ENCODE results near the gene COX6A1.

COX6A1 gene

DNA sequence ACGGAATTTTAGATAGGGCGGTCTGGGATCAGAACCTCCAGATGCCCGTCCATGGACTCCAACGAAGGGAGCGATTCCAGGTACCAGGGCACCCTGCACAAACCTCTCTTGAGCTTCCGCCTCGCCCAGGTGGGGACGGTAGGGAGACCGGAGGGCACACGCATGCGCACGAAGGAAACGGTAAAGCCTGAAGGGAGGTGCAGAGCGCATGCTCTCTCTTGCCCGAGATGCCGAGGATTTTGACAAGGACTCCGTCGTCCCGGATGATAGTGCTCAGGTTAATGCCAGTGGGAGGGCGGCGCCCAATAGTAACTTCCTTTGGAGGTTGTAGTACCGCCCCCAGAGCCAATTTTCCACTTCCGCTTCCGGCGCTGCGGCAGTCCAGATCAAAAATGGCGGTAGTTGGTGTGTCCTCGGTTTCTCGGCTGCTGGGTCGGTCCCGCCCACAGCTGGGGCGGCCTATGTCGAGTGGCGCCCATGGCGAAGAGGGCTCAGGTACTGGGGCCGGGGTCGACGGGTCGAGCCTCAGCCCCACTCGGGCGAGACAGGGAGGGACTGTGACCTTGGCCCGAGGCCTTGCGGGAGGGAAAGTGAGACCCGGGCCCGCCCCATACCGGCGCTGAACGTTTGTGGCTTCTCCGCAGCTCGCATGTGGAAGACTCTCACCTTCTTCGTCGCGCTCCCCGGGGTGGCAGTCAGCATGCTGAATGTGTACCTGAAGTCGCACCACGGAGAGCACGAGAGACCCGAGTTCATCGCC lies at the start of gene COX6A1:
Gene COX6A1, plus strand, starts transcription at position 379 of the 760 bp plus-strand sequence. Its CDS starts 14 bp downstream, at position 393.
- DNase-seq = peak; percentile 100

DNA sequence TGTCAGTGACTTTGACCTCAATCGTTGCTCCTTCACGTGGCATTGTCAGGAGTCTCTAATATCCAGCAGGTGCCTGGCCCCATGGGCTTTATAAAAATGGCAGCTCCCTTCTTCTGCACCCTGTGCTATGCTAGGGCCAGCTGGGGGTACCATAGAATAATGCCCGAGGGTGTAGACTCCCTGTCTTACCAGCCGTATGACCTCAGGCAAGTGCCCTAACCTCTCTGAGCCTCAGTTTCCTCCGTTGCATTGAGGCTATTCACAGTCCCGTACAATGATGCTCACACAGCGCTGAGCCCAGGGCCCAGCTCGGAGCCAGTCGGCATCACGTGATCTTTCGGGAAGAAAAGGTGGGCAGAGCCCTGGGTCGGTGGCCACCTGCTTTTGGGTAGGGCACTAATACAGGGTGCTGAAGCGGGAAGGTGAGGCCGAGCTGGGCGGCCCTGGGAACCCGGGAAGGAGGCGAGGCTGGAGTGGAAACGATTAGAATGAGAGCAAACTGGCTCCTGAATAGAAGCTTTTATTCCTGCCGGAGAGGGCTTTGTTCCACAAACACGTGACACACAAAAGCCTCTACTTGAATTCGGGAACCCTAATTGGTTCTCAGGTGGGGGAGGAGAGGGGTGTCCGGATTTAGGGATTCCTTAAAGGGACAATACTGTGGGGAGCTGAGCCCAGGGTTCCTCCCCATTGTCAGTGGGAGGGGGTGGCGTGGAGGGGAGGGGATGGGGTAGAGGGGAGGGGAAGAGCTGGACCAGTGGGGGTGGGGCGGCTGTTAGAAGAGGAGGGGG lies 49.0 kb upstream of the COX6A1 start:
- no peak for DNase-seq

DNA sequence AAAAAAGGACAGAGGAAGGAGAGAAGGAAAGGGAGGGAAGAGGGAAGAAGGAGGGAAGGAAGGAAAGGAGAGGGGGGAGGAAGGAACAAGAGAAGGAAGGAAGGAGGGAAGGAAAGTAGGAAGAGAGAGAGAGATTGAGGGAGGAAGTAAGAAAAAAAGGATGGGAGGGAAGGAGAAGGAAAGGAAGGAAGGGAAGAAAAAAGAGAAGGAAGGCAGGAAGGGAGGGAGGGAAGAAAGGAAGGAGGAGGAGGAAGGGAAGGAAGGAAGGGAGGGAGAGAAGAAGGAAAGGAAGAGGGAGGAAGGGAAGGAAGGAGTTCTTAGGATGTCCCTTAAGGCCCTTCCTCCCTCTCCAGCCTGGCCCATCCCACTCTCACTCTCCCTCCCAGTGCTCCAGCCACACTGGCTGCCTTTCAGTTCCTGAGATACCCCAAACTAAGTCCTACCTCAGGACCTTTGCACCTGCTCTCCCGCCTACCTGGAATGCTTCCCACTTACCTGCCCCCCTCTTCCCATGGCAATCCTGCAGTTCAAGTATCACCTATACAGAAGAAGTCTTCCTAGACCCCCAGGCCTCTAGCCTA lies 47.3 kb upstream of the COX6A1 start:
- no peak for DNase-seq

DNA sequence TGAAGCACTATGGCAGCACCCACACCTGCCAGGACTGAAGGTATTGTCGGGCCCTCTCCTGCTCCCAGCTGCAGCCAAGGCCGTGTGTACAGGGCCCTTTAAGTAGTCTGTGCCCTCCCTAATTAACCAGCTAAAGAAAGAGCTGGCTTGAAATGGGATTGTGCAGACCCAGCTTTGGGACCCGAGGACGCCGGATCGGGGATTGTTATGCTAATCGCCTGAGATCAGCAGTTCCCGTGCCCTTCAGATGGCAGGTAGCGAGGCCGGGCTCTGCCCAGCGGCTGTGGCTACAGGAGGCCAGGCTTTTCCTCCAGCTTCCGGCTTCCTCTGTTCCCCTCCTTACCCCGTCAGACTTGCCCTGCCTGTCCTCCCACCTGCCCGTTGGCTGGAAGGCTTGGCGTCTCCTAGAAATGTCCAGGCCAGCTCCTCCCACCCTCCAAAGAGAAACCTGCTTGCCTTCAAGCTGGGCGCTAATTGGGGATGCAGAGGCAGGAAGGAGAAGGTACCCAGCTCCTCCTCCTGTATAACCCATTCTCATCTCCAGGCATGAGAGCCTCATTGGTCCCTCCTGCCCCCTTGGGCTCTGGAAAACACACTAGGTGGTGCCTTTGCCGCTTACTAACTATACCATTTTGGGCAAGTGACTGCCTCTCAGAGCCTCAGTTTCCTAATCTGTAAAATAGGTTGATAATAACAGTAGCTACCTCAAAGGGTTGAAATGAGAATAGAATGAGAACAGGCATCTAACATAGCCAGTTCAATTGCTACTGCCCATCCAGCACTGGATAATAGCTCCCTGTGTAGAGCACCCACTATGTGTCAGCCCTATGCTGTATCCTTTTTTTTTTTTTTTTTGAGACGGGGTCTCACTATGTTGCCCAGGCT lies 43.2 kb upstream of the COX6A1 start:
- DNase-seq = peak; percentile 53

DNA sequence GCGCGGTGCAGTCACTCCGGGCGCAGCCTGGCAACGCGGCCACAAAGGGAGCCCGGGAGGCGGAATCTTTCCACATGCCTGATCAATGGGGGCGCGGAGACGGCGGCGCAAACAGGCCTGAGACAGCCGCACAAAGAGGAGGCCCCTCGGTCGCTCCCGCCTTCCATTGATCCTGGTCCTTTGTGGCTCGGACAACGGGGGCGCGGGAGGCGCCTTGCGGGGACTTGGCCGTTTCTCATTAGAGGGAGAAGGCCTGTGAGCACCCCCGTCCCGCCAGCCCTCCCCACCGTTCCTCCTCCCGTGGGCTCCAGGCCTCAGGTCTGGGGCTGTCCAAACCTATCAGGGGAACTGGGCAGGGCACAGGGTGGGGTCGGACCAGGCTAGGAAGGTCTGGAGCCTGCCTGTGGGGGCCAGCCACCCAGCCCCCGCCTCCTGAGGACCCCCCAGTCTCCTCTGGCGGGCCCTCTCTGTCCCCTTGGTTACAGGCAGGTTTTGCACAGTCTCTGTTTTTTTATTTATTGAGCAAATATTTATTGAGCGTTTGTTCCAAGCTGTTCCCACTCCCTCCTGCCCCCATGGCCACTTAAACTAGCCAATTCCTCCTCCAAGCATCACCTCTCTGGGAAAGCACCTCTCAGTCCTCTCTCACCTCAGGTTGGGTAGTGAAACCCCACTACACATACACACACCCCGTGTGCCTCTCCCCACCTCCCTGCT lies 39.9 kb upstream of the COX6A1 start:
- DNase-seq = no peak

DNA sequence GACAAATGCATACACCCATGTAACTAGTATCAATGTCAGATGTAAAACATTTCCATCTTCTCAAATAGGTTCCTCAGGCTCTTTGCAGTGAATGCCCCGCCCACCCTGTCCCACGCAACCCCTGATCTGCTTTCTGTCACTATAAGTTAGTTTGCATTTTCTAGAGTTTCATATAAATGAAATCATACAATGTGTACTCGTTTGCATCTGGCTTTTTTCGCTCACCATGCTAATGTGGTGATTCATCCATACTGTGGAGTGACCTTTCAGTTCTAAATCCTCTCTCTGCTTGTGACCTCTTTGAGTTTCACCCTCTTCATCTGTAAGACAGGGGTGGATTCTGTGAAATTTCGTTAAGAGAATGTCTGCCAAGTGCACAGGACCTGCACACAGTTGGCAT lies 38.4 kb upstream of the COX6A1 start:
- no peak for DNase-seq

DNA sequence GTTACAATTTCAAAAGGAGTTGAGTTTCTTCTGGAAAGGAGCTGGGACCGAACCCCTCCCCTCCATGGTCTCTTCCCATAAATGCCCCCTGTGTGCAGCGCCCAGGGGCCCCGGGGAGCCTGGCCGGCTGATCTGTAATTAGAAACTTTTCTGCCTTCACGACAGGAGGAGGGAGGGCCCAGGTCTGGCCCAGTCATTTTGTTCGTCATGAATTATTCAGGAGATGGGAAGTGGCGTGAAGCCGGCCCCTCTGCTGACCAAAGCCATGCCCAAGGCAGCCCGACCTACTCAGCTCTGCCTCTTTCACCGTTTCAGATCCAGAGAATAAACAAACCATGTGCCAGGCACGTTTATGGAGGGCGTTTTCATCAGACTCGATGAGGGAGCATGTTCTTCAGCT lies 35.7 kb upstream of the COX6A1 start:
- DNase-seq = no peak

DNA sequence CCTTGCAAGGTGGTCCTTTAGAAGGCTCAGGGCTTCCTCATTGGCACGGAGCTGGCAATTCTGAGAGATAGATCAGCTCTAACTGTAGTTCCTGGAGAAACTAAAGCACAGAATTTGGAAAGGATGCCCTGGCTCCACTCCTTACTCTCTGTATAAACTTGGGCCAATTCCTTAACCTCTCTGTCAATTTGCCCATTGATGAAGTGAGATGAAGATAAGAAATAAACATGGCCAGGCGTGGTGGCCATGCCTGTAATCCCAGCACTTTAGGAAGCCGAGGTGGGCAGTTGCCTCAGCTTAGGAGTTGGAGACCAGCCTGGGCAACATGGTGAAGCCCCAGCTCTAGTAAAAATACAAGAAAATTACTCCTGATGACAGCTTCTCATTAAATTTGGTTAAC lies 34.0 kb upstream of the COX6A1 start:
- no peak for DNase-seq

DNA sequence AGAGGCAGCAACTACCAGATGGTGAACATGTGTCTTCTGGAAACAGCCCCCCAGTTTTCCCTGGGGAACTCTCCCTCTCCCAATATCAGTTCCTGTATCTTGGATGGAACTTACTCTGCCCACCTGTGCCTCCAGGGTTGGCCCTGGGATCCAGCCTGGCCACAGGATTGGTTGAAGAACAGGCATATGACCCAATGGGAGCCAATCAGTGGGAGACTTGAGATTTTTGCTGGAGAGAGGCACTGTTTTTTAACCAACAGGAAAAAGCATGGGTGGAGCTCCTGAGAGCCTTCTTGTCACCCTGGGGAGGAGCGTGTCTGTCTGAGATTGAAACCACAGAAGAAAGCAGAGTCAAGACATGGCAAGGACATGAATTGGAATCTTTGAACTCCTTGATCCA lies 33.6 kb upstream of the COX6A1 start:
- no peak for DNase-seq

DNA sequence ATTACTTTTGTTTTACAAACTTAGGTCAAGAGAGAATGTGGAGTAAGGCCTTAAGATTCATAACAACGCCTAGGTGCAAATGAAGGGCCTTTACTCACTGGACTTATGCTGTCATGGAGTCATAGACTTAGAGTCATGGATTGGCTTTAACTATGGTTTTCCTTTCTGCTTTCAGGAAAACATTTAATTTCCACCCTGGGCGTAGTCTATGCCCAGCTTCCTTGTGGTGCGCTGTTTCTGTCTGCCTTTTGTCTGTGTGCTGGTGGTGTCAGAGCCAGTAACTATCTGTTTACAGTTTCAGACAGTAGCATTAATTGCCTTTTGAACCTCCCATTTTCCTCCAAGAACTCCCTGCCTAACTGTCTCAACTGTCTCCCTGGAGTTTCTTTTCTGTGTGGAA lies 31.8 kb upstream of the COX6A1 start:
- no peak for DNase-seq

DNA sequence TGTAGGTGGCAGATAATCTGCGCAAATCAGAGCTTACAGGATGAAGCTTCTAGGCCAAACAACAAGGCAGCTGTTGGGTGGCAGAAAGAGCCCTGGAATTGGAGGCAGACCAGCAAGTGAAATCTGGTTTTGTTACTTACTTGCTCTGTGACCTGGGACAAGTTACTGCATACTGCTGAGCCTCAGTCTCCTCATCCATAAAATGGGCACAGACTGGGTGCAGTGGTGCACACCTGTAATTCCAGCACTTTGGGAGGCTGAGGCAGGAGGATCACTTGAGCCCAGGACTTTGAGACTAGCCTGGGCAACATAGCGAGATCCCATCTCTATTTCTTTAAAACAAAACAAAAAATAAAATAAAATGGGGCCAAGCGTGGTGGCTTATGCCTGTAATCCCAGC lies 31.4 kb upstream of the COX6A1 start:
- no peak for DNase-seq

DNA sequence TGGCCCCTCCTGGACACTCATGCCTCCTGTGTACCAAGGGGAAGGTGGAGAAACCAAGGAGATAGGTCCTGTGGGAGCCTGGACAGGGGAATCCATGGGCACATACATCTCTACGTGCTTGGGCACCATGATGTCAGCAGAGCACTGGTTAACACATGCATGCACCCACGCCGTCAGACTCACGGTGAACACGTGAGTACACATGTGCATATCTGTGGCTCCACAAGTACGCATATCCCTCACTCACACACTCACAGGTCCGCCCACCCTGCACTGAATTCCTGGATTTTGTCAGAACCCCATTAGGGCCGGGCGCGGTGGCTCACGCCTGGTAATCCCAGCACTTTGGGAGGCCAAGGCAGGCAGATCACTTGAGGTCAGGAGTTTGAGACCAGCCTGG lies 29.1 kb upstream of the COX6A1 start:
- DNase-seq = no peak

DNA sequence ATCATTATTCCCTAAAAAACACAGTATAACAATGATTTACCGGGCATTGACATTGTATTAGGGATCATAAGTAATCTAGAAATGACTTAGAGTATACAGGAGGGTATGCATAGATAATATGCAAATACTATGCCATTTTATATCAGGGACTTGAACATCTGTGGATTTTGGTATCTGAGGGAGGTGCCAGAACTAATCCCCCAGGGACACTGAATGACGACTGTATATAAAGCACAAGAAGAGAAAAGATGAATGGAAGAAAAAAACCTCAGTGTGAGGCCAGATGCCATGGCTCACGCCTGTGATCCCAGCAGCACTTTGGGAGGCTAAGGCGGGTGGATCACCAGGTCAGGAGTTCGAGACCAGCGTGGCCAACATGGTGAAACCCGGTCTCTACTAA lies 25.5 kb upstream of the COX6A1 start:
- no peak for DNase-seq

DNA sequence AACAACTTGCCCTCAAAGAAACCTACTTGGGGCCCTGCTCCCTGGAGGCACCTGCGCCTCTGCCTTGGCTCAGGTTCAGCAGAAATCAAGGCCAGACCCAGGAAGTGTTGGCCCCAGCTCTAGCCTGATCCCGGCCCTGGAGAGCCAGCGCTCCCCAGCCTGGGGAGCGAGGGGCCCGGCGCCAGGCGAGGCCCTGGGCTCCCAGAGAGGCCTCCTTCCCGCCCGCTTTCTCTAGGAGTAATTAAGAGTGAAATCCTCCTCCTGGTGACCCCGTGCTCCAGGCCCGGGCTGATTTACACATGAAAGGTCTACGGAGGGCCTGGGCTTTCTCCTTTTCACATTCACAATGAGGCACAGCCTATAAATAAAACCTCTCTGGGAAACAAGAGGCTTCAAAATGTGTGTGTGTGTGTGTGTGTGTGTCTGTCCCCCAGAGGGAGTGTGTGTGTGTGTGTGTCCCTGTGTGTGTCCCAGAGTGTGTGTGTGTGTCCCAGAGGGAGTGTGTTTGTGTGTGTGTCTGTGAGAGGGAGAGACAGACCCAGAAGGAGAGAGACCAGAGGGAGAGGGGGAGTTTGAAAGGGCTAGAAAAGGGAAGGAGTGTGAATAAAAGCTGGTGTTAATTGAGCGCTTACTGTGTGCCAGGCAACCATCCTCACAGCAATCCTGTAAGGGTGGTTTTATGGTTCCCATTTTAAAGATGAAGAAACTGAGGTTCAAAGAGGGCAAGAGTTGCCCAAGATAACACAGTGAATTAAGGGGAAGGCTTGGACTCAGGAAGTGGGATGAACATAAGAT lies 23.8 kb upstream of the COX6A1 start:
- DNase-seq = peak; percentile 32

DNA sequence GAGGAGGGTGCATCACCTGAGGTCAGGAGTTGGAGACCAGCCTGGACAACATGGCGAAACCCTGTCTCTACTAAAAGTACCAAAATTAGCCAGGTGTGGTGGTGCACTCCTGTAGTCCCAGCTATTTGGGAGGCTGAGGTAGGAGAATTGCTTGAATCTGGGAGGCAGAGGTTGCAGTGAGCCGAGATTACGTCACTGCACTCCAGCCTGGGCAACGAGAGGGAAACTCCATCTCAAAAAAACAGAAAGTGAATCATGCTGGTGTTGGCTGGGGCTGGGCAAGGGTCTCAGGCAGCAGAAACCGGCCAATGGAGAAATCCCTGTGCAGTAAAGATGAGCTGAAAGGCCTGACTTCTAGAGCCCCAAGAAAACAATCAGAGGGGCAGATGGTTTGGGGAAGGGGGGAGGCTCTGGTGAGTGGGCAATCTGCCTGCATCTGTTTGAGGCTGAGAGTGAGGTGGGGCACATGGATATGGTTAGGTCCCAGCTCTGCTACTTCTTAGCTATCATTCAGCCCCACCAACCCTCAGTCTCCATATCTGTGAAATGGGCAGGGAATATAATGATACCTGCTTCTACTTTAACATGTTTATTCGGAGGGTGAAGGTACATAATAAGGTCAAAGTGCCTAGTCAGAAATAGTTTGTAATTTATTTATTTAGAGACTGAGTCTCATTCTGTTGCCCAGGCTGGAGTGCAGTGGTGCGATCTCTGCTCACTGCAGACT lies 21.3 kb upstream of the COX6A1 start:
- no peak for DNase-seq

DNA sequence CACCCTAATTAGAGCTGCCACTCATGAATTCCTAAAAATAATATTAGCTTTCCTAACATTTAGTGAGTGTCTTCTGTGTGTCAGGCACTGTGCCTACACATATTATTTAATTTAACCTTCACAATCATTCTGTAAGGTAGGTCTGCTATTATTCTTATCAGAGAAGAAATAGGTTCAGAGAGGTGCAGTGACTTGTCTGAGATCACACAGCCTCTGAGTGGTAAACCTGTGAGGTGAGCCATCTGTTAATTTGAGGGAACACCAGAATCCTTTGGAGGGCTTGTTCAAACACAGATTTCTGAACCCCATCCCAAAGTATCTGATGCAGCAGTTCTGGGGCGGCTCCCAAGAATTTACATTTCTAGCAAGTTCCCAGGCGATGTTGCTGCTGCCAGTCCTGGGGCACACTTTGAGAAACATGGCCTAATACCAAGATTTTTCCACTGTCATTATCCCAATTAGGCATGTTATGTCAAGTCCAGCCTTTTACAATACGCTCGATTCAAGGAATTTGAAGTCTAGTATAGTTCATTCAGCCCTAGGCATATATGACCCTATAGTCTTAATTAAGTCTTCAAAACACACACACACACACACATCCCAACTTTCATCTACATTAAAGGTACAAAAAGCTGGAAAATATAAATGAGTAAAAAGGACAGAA lies 19.9 kb upstream of the COX6A1 start:
- no peak for DNase-seq

DNA sequence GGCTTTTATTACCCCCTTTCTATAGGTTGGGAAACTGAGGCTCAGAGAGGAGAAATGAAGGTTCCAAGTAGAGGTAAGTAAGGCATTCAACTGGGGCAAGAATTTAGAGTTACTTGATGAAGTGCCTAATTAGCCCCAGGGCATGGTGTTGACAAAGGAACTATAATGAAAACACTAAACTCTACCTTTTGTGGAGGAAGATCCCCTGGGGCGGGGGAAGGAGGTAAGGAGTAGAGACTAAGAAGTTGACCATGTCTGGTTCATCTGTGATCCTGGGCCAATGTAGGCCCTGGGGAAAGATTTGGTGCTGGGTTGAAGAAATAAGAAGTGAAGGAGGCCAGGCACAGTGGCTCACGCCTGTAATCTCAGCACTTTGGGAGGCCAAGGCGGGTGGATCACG lies 16.2 kb upstream of the COX6A1 start:
- no peak for DNase-seq

DNA sequence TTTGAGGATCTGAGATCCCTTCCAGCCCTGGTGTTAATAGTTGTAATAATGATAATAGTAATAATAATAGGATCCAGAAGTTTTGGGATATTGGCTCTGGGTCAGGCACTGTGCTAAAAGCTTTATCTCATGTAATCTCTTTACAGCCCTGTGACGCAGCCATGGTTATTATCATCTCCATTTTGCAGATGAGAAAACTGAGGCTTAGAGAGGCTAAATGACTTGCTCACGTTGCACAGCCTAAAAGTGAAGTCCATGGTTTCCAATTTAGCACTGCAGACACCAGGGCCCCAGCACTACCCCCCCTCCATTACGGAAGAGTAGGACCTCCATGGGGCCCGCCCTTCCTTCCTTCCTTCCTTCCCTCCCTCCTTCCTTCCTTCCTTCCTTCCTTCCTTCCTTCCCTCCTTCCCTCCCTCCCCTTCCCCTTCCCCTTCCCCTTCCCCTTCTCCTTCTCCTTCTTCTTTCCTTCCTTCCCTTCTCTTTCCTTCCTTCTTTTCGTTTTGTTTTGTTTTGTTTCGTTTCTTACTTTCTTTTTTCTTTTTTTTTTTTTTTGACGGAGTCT lies 14.9 kb upstream of the COX6A1 start:
- no peak for DNase-seq

DNA sequence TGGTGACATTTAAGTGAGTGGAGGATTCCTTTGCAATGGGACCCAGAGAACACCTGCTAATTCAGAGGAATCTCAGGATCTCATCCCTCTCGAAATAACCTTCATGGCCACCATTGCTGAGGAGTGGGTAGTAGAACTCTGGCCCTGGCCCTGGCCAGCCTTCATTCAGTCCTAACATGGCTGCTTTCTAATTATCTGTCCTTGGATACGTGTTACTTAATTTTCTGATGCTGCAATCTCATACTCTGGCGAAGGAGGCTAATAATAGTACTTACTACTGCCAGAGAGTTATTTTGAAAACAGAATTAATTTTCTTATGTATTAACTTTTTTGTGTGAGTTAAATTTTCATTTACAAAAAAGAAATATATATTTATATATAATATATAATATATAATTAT lies 12.1 kb upstream of the COX6A1 start:
- DNase-seq = no peak

Data from SHP77 treated with DMSO at 0.1 percent for 48 hours (cell line).